Fibroblast of skin of back (primary cell): ENCODE results near the gene NLRP6.
"Not testable (repeated sequence)": the region's sequence is repeated elsewhere in the genome, so short reads cannot be mapped to it uniquely, and the experiment has no call there.

Experiments used
- DNase-seq: peaks from one replicate; pipeline ENCODE4 v3.0.0-alpha.2; 2013

The NLRP6 gene

DNA sequence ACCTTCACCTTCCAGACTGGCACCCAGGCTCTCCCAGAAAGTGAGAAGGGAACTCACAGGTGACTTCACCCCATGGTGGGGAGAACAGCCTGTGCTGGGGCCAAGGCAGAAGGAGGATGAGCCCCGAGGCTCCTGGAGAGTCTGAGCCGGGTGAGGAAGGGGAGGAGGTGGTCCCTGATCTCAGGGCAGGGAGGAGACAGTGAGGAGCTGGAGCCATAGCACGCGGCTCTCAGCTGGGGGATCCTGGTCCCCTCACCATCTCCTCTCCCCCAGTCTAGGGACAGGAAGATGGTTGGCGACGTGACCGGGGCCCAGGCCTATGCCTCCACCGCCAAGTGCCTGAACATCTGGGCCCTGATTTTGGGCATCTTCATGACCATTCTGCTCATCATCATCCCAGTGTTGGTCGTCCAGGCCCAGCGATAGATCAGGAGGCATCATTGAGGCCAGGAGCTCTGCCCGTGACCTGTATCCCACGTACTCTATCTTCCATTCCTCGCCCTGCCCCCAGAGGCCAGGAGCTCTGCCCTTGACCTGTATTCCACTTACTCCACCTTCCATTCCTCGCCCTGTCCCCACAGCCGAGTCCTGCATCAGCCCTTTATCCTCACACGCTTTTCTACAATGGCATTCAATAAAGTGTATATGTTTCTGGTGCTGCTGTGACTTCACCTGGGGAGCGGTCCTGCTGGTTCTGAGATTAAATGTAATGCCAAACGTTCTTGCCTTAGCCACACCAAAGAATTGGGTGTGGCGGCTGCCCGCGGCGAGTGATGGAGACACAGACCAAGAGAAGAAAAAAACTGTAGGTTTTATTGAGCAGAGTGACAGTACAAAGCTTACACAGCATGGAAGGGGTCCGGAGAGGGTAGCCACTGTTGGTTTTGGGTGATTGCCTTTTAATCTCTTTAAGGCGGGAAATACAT lies 30.8 kb downstream of the NLRP6 start:
- not testable (repeated sequence) for DNase-seq

DNA sequence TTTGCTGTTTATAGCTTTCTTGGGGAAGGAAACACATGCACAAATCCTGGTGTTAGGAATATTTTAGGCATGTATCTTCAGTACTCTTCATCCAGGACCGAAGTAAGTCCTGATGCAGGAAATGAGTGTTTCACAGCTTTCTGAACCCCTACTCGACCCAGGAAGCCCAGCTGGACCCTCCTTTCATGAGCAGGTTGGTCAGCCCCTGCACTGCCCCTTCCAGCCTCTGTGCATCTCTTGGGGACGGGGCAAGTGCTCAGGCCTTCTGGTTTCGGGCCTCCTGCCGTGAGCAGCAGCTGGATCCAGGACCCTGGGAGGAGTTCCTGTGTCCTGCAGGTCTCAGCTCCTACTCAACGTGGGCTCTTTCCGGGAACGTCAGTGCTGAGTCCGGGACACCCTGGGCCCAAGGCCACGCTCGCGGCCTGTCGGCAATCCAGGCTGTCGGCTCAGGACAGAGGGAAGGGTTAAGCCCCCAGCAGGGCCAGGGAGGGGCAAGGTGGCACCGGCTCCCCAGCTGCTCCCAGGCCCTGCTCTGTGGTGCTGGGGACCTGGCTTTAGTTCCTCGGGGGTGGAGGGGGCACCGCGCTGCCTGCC lies 31.9 kb downstream of the NLRP6 start:
- DNase-seq, result not testable (repeated sequence)

DNA sequence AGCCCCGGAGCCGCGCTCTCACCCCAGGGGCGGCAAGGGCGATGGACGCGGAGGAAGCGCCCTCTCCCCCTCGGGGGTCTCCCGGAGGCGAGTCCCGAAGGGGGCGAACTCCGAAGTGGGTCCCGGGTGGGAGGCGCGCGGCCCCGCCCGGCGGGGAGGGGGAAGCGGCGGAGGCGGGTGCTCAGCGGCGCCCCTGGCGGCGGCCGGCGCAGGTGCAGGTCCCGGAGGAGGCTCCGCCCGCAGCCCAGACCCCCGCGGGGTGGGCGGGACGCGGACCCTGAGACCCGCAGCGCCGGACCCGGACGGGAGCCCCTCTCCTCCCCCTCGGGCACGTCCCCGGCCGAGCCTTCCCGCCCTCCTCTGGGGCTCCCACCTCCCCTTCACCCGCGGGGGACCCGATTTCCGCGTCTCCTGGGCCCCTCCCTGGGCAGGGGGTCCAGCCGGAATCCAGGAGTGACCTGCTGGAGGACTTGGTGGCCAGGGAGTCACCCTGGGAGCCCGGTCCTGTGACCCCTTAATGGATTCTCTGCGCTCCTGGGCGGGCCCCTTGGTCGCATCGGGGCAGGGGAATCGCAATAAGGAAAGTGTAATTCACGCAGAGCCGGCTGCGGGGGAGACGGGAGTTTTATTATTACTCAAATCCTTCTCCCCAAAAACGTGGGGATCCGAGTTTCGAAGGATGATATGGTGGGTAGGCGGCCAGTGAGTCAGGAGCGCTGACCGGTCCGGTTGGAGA lies 33.0 kb downstream of the NLRP6 start:
- DNase-seq, result not testable (repeated sequence)

DNA sequence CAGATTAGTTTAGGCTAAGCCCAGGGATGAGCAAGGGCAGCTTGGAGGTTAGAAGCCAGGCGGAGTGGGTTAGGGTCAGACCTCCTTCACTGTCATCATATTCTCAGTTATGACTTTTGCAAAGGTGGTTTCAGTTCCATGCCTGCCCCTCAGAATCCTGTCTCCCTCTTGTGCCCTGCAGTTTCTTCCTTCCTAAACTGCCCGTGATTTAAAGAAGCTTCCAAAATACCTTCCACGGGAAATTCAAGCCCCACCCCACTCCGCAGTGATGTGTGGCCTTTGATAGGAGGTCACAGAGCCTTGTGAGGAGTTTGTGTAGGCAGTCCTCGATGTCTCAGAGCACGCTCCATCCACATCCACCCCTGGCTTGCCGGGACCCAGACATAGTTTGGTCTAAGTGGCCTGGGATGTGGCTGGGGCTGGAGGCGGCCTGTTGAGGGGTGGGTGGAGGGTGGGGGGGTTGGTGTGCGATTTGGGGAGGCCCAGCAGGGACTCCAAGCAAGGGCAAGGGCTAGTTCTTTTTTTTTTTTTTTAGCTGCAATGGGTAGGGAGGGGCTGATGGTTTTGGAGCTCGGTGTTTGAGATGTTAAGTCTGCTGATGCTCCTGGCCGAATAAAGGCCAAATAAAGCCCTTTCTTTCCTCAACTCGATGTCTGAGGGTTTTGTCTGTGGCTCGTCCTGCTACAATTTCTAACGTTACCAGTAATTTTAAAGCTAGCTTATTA lies 34.0 kb downstream of the NLRP6 start:
- DNase-seq, result no peak

DNA sequence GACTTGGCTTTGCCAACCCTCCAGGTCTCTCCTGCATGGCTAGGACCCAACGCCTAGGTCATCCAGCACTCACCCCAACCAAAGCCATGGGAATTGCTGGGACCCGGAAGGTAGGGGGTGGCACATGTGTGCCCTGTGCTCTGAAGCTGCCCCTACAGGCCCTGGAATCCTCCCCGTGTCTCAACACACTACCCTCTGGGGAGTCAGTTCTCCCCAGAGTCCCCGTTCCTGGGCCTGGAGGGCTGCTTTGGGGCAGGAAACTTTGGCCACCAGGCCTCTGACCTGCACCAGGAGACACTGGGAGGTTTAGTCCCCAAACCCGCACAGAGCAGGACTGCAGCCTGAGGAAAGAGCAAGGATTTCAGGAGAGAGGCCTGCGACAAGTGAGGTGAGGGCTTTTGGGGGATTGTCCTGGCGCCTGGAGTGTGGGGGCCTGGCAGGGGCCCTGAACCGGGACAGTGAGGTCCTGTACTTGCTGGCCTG lies 35.1 kb downstream of the NLRP6 start:
- DNase-seq, result no peak

DNA sequence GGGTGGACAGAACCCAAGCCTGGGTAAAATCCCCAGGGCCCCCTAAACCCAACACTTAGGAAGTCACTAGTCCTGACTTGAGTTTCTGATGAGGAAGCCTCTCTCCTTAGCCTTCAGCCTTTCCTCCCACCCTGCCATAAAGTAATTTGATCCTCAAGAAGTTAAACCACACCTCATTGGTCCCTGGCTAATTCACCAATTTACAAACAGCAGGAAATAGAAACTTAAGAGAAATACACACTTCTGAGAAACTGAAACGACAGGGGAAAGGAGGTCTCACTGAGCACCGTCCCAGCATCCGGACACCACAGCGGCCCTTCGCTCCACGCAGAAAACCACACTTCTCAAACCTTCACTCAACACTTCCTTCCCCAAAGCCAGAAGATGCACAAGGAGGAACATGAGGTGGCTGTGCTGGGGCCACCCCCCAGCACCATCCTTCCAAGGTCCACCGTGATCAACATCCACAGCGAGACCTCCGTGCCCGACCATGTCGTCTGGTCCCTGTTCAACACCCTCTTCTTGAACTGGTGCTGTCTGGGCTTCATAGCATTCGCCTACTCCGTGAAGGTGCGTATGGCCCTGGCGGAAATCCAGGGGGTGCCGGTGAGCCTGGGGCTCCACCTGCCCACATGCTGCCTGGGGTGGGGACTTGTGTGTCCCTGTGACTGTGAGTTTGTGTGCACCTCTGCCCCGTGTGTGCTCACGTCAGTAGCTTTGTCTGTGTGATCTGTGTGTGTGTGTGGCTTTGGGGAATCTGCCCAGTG lies 35.8 kb downstream of the NLRP6 start, which contains the start of gene IFITM1:
Gene IFITM1 (plus strand): TSS at position 254 of the 767 bp plus-strand sequence. CDS start 131 bp downstream, at position 385.
- peak; percentile 71 for DNase-seq

DNA sequence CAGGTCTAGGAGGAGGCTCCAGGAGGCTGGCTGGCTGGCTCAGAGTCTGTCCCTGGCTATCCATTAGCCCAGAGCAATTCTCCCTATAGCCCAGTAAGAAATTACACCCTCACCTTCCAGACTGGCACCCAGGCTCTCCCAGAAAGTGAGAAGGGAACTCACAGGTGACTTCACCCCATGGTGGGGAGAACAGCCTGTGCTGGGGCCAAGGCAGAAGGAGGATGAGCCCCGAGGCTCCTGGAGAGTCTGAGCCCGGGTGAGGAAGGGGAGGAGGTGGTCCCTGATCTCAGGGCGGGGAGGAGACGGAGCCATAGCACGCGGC lies 36.3 kb downstream of the NLRP6 start:
- not testable (repeated sequence) for DNase-seq

DNA sequence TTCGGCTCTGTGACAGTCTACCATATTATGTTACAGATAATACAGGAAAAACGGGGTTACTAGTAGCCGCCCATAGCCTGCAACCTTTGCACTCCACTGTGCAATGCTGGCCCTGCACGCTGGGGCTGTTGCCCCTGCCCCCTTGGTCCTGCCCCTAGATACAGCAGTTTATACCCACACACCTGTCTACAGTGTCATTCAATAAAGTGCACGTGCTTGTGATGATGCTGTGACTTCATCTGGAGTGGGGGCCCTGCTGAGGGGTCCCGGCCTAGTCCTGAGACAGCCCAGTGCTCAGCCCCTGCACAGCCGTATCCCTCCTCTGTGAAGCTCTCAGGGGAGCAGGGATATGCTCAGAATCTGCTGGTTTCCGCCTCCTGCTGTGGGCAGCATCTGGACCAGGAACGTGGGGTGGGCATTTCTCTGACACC lies 36.9 kb downstream of the NLRP6 start:
- no peak for DNase-seq

DNA sequence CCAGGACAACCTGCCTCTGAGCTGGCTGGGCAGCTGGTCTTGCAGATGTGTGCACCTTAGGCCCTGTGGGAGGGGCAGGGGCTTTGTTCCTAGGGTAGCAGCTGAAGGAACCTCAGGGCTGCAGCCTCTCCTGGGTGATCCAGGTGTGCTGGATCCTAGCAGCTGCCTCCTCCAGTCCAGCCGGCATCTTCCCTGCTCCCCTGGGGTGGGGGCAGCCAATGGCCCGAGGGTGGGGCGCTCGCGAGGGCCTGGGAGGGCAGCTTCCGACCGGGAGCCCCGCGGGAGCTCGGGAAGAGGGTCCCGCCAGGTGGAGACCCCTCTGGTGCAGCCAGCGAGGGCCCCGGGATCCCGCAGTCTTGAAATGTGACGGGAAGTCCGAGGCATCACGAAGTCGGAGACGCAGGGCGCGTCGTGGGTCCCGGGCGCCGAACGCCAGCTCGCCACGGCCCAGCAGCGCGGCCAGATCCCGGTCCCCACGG lies 37.3 kb downstream of the NLRP6 start:
- DNase-seq, result no peak

DNA sequence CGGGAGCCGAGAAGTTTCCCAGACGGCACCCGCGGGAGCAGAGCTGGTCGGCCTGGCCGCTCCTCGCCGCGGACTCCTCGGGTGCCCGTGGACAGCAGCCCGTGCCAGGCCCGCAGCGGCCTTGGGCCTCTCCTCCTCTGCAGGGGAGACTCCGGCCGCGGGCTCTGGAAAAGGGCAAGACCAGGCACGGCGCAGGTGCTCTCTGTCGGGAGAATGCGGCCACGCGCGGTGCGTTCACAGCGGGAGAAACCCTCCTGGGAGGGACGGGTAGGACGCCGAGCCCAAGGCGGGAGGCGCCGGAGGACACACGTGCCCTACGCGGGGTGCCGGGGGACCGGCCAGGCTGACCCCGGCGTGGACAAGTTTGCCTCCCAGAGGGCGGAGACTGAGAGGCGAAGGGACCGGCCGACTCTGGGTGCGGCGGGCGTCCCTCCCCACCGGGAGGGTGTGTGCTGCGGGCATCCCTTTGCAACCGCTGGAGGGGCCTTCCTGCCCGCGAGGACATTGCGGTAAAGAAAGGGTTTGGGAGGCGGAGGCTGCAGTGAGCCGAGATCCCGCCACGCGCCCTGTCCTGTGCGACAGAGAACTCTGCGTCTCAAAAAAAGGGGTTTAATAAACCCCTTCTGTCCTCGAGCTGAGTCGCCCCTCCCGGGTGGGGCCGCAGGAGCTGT lies 38.0 kb downstream of the NLRP6 start:
- DNase-seq, result no peak

DNA sequence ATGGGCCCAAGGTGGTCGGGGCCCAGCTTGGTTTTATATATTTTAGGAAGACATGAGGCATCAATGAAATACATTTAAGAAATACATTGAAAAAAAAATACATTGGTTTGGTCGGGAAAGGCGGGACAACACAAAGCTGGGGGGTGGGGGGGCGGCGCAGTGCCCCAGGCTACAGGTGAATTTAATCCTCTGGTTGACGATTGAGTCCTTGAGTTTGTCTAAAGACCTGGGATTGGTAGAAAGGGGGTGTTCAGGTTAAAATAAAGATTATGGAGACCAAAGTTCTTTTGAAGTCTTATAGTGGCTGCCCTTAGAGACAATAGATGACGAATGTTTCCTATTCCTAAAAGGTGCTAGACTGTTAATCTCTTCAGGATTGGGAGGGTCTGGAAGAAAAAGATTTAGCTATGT lies 38.7 kb downstream of the NLRP6 start:
- no peak for DNase-seq

DNA sequence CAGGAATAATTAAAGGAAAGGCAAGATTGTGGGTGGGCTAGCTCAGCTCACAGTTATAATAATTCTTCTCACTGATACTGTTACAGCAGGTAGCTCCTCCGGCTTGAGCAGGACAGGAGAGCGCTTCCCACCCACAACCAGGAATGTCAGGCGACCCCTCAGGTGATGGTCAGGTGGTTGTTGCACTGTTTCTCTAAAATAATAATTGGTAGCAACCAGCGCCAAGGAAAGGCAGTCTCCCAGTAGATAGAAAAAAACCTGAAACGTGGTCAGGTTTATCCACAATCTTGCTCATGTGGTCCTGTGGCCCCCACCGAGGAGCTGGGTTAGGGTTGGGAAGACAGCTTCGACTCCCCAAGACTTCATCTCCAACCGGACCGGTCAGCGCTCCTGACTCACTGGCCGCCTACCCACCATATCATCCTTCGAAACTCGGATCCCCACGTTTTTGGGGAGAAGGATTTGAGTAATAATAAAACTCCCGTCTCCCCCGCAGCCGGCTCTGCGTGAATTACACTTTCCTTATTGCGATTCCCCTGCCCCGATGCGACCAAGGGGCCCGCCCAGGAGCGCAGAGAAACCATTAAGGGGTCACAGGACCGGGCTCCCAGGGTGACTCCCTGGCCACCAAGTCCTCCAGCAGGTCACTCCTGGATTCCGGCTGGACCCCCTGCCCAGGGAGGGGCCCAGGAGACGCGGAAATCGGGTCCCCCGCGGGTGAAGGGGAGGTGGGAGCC lies 39.6 kb downstream of the NLRP6 start:
- not testable (repeated sequence) for DNase-seq

DNA sequence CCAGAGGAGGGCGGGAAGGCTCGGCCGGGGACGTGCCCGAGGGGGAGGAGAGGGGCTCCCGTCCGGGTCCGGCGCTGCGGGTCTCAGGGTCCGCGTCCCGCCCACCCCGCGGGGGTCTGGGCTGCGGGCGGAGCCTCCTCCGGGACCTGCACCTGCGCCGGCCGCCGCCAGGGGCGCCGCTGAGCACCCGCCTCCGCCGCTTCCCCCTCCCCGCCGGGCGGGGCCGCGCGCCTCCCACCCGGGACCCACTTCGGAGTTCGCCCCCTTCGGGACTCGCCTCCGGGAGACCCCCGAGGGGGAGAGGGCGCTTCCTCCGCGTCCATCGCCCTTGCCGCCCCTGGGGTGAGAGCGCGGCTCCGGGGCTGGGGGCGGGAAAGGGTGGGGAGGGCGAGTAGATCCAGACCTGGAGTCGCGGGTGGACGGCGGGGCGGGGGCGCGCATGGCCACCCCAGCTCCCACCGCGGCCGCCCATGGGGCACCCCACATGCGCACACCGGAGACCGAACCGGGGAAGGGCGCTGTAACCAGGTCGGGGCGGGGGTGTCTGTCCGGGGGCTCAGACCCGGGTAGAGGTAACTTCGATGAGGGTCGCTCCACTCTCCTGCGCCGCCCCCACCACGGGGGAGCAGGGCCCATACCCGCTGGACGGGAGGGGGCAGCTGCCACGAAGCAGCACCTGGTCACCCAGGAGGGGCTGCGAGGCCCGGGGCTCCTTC lies 40.4 kb downstream of the NLRP6 start:
- not testable (repeated sequence) for DNase-seq

DNA sequence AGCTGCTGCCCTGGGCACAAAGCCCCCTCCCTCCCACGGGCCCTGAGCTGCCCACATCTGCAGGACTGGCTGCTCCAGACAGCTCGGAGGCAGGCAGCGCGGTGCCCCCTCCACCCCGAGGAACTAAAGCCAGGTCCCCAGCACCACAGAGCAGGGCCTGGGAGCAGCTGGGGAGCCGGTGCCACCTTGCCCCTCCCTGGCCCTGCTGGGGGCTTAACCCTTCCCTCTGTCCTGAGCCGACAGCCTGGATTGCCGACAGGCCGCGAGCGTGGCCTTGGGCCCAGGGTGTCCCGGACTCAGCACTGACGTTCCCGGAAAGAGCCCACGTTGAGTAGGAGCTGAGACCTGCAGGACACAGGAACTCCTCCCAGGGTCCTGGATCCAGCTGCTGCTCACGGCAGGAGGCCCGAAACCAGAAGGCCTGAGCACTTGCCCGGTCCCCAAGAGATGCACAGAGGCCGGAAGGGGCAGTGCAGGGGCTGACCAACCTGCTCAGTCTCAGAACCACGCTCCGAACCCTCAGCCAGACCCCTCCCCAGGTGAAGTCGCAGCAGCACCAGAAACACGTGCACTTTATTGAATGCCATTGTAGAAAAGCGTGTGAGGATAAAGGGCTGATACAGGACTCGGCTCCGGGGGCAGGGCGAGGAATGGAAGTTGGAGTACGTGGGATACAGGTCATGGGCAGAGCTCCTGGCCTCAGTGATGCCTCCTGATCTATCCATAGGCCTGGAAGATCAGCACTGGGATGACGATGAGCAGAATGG lies 41.1 kb downstream of the NLRP6 start:
- DNase-seq, result not testable (repeated sequence)

DNA sequence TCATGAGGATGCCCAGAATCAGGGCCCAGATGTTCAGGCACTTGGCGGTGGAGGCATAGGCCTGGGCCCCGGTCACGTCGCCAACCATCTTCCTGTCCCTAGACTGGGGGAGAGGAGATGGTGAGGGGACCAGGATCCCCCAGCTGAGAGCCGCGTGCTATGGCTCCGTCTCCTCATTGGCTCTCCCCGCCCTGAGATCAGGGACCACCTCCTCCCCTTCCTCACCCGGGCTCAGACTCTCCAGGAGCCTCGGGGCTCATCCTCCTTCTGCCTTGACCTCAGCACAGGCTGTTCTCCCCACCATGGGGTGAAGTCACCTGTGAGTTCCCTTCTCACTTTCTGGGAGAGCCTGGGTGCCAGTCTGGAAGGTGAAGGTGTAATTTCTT lies 41.7 kb downstream of the NLRP6 start:
- DNase-seq, result not testable (repeated sequence)

DNA sequence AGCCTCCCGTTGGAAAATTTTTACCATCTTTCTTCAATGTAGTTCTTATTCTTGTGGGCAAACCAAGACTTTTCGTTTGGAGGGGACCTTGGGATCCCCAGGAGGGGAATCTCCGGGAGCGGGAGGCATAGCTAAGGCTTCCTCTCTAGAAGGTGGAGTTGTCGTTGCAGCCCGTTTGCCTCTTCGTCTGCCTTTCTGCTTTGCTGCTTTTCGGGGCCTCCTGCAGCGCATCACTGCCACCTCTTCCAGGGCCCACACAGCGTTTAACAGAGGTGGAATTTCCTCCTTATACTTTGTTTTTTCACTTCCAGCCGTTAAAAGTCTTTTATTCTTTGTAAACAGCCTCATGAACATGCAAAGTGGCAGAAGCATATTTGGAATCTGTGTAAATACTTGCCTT lies 45.9 kb downstream of the NLRP6 start:
- no peak for DNase-seq

DNA sequence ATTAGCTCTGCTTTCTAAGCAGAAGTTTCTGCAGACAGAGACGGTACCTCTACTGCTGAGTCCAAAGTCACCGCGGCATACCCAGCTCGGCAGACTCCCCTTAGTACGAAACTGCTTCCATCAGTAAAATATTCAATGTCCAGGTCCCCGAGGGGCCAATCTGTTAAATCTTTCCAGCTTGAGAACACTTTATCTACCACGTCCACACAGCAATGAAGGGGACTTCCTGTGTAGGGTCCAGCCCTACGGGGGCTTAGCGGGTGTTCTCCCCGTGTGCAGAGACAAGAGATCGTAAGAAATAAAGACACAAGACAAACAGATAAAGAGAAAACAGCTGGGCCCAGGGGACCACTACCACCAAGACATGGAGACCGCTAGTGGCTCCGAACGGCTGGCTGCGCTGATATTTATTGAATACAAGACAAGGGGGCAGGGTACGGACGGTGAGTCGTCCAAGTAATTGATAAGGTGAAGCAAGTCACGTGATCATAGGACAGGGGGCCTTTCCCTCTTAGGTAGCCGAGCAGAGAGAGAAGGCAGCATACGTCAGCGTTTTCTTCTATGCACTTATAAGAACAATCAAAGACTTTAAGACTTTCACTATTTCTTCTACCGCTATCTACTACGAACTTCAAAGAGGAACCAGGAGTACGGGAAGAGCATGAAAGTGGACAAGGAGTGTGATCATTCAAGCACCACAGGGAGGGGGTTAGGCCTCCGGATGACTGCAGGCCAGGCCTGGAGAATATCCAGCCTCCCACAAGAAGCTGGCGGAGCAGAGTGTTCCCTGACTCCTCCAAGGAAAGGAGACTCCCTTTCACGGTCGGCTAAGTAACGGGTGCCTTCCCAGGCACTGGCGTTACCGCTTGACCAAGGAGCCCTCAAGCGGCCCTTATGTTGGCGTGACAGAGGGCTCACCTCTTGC lies 46.6 kb downstream of the NLRP6 start:
- DNase-seq, result not testable (repeated sequence)
